NCI-H2227 (cell line): ENCODE data around the gene OR51T1.
"Not testable (repeated sequence)": the region's sequence is repeated elsewhere in the genome, so short reads cannot be mapped to it uniquely, and the experiment has no call there.

Source experiments
- DNase-seq: peaks from one replicate; lab custom pipeline; 2025; ENCODE audit not compliant: unreplicated experiment; lab: John Stamatoyannopoulos, UW

Gene OR51T1

GRCh38 chr11:4881860-4882500, at the start of gene OR51T1:
OR51T1 (plus strand) TSS chr11:4881900; CDS start chr11:4881900, 0 bp downstream.
- no peak for DNase-seq

GRCh38 chr11:4839851-4840549, 41.7 kb upstream of the OR51T1 start:
- no peak for DNase-seq

- no peak for DNase-seq
These were observed 32.7 kb upstream of the OR51T1 start, which contains the start of gene OR51S1 for GRCh38 chr11:4848908-4849532. OR51S1 (minus strand) TSS chr11:4849208; CDS start chr11:4849208, 0 bp downstream.

- DNase-seq, result no peak
These were observed 30.7 kb upstream of the OR51T1 start for GRCh38 chr11:4851033-4851432.

GRCh38 chr11:4854286-4854685, 27.4 kb upstream of the OR51T1 start:
- DNase-seq, result not testable (repeated sequence)

GRCh38 chr11:4862447-4863236, 19.1 kb upstream of the OR51T1 start:
- DNase-seq, result no peak

GRCh38 chr11:4863876-4864275, 17.8 kb upstream of the OR51T1 start:
- no peak for DNase-seq

GRCh38 chr11:4865855-4866254, 15.8 kb upstream of the OR51T1 start:
- no peak for DNase-seq

- DNase-seq, result no peak
These were observed 512 bp upstream of the OR51T1 start for GRCh38 chr11:4881188-4881587.

GRCh38 chr11:4882543-4882942, 843 bp downstream of the OR51T1 start:
- no peak for DNase-seq

GRCh38 chr11:4884361-4884760, 2.7 kb downstream of the OR51T1 start:
- no peak for DNase-seq

GRCh38 chr11:4886186-4886585, 4.5 kb downstream of the OR51T1 start:
- DNase-seq, result no peak

- no peak for DNase-seq
These were observed 5.9 kb downstream of the OR51T1 start for GRCh38 chr11:4887591-4887990.

- no peak for DNase-seq
These were observed 8.6 kb downstream of the OR51T1 start for GRCh38 chr11:4890279-4890678.

- DNase-seq, result no peak
These were observed 10.4 kb downstream of the OR51T1 start for GRCh38 chr11:4891996-4892640.

GRCh38 chr11:4903484-4903883, 21.8 kb downstream of the OR51T1 start, which contains the start of gene OR51A7:
OR51A7 (plus strand) TSS chr11:4903783; CDS start chr11:4907370, 3,587 bp downstream.
- DNase-seq, result no peak

- DNase-seq, result no peak
These were observed 34.9 kb downstream of the OR51T1 start for GRCh38 chr11:4916581-4916980.

- DNase-seq, result no peak
These were observed 37.5 kb downstream of the OR51T1 start, which contains the start of gene OR51G2 for GRCh38 chr11:4919250-4919649. OR51G2 (minus strand) TSS chr11:4919350; CDS start chr11:4915663, 3,687 bp downstream.

GRCh38 chr11:4921796-4922195, 40.1 kb downstream of the OR51T1 start:
- DNase-seq, result no peak

- no peak for DNase-seq
These were observed 40.6 kb downstream of the OR51T1 start for GRCh38 chr11:4922304-4922703.

- no peak for DNase-seq
These were observed 42.5 kb downstream of the OR51T1 start, which contains the start of gene OR51G1 for GRCh38 chr11:4924239-4924638. OR51G1 (minus strand) TSS chr11:4924339; CDS start chr11:4924339, 0 bp downstream.
